ENCODE data around the gene CDH12.

DNA sequence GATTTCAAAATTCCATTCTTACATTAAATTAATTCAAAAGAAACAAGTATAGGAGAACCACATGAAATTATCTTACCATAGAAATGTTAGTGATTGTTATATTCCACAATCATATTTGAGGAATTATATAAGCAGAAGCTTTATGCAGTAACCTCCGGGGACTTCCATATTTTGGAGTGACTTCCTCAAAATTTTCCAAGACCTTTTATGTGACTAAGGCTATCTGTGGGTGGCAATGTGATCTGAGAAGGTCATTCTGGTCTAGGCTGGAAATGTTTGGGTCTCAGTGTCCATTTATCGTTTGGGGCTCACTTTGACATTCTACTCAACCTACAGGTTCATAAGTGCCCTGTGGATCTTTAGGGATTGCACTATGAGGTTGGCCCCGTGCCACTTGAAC is 776.6 kb downstream of the CDH12 start:
- no peak for TF ChIP-seq EZH2 (IDR thresholded peaks at IDR 0.05; ENCODE audit: insufficient read depth, poor library complexity, severe bottlenecking)
- TF ChIP-seq EZH2phosphoT487 (IDR thresholded peaks at IDR 0.05; ENCODE audit: insufficient read depth, low read depth): no peak
